Mesendoderm (in vitro differentiated cells): Measurements from ENCODE around the gene ZNF621.

Source experiments
- DNase-seq: peaks from one replicate; pipeline ENCODE4 v3.0.0; 2013
- H2AK5ac ChIP-seq: 2 replicates; pipeline ENCODE4 v1.6.1; 2013; ENCODE audit warnings: low read length, inconsistent platforms
- H2BK120ac ChIP-seq: 2 replicates; pipeline ENCODE4 v1.6.1; 2013; ENCODE audit warnings: low read depth, mild to moderate bottlenecking, low read length, moderate library complexity, mixed read lengths
- H2BK15ac ChIP-seq: replicated peaks from 2 replicates; pipeline ENCODE4 v1.6.1; 2013; ENCODE audit warnings: low read depth, mild to moderate bottlenecking, moderate library complexity
- H2BK5ac ChIP-seq: 2 replicates; pipeline ENCODE4 v1.6.1; 2013; ENCODE audit warnings: low read length, inconsistent platforms
- H3K18ac ChIP-seq: 2 replicates; pipeline ENCODE4 v1.6.1; 2013; ENCODE audit warnings: mild to moderate bottlenecking, low read length, mixed read lengths
- H3K23ac ChIP-seq: one replicate; pipeline ENCODE4 v1.6.1; 2013; ENCODE audit warnings: low read length
- H3K27ac ChIP-seq: 2 replicates; pipeline ENCODE4 v1.5.1; 2013; ENCODE audit warnings: low read depth, mild to moderate bottlenecking, inconsistent platforms, low read length, moderate library complexity
- H3K27me3 ChIP-seq: 2 replicates; pipeline ENCODE4 v1.6.1; 2013; ENCODE audit warnings: low read length, control low read depth, mild to moderate bottlenecking, inconsistent platforms; ENCODE audit not compliant: insufficient read depth, poor library complexity
- H3K36me3 ChIP-seq: 2 replicates; pipeline ENCODE4 v1.6.1; 2013; ENCODE audit warnings: low read length, inconsistent platforms; ENCODE audit not compliant: control insufficient read depth, insufficient read depth
- H3K4ac ChIP-seq: one replicate; pipeline ENCODE4 v1.6.1; 2013; ENCODE audit warnings: low read depth, mild to moderate bottlenecking, low read length, moderate library complexity
- H3K4me1 ChIP-seq: 2 replicates; pipeline ENCODE4 v1.6.1; 2013; ENCODE audit warnings: low read depth, low read length, inconsistent platforms; ENCODE audit not compliant: control insufficient read depth
- H3K4me2 ChIP-seq: 2 replicates; pipeline ENCODE4 v1.6.1; 2013; ENCODE audit warnings: low read length
- H3K4me3 ChIP-seq: 2 replicates; pipeline ENCODE4 v1.5.1; 2013; ENCODE audit warnings: mild to moderate bottlenecking, low read length
- H3K56ac ChIP-seq: one replicate; pipeline ENCODE4 v1.6.1; 2013; ENCODE audit warnings: low read length
- H3K79me1 ChIP-seq: 2 replicates; pipeline ENCODE4 v1.6.1; 2013; ENCODE audit warnings: low read length, inconsistent platforms
- H3K79me2 ChIP-seq: 2 replicates; pipeline ENCODE4 v1.6.1; 2013; ENCODE audit warnings: mild to moderate bottlenecking, low read length; ENCODE audit not compliant: control insufficient read depth, insufficient read depth
- H3K9ac ChIP-seq: 2 replicates; pipeline ENCODE4 v1.6.1; 2013; ENCODE audit warnings: low read length, inconsistent platforms
- H4K5ac ChIP-seq: one replicate; pipeline ENCODE4 v1.6.1; 2013; ENCODE audit warnings: low read length
- H4K8ac ChIP-seq: one replicate; pipeline ENCODE4 v1.6.1; 2013; ENCODE audit warnings: low read depth, mild to moderate bottlenecking, control low read depth, low read length, moderate library complexity
- WGBS: extraction: QIAGEN DNeasy Blood & Tissue Kit; methylation state at CpG from one replicate; pipeline ENCODE4 v1.1.7; 2013; ENCODE audit warnings: low lambda C conversion rate, missing lambda C conversion rate; ENCODE audit not compliant: insufficient coverage; ENCODE audit errors: extremely low coverage; 5-methylcytosine and 5-hydroxymethylcytosine counted together

The ZNF621 gene

GRCh38 chr3:40582401-40583027, 57.8 kb downstream of the ZNF621 start:
- WGBS: no CpG with 5 or more reads among the region's 2 CpGs
- Histone ChIP-seq H3K4ac (no peak overlapping the region), H3K27me3 (no peaks in the 10 kb centered on the region), H3K27ac (no peak overlapping the region), H3K4me3 (no peak overlapping the region), H3K4me2 (no peak overlapping the region), H2BK15ac (no peak overlapping the region), H4K5ac (no peak overlapping the region), H3K79me1 (no peaks in the 10 kb centered on the region), H2BK5ac (no peak overlapping the region), H3K79me2 (no peaks in the 10 kb centered on the region), H3K23ac (no peak overlapping the region), H2BK120ac (no peak overlapping the region), H3K56ac (peak overlapping the region; percentile 10), H3K18ac (no peak overlapping the region), H2AK5ac (no peak overlapping the region), H3K4me1 (no peaks in the 10 kb centered on the region), H3K36me3 (no peaks in the 10 kb centered on the region), H4K8ac (no peak overlapping the region), H3K9ac (no peak overlapping the region)
- no peak for DNase-seq

GRCh38 chr3:40583691-40584090, 58.9 kb downstream of the ZNF621 start:
- no peak overlapping the region for H4K5ac ChIP-seq
- DNase-seq: peak; percentile 16
- H3K4ac ChIP-seq: no peak overlapping the region
- no peak overlapping the region for H4K8ac ChIP-seq
- H3K18ac ChIP-seq: no peak overlapping the region
- H3K56ac ChIP-seq: no peak overlapping the region
- no peak overlapping the region for H2AK5ac ChIP-seq
- no peaks in the 10 kb centered on the region for H3K27me3 ChIP-seq
- H2BK5ac ChIP-seq: no peak overlapping the region
- no peaks in the 10 kb centered on the region for H3K36me3 ChIP-seq
- no peak overlapping the region for H3K9ac ChIP-seq
- no peak overlapping the region for H3K4me3 ChIP-seq
- no peak overlapping the region for H2BK15ac ChIP-seq
- no peak overlapping the region for H3K23ac ChIP-seq
- H3K79me2 ChIP-seq: no peaks in the 10 kb centered on the region
- H3K27ac ChIP-seq: no peak overlapping the region
- no peak overlapping the region for H3K4me2 ChIP-seq
- no peak overlapping the region for H2BK120ac ChIP-seq
- no CpG with 5 or more reads among the region's 7 CpGs for WGBS
- H3K79me1 ChIP-seq: no peaks in the 10 kb centered on the region
- no peaks in the 10 kb centered on the region for H3K4me1 ChIP-seq

GRCh38 chr3:40584625-40585189, 59.9 kb downstream of the ZNF621 start:
- H3K27me3 ChIP-seq: no peaks in the 10 kb centered on the region
- H3K4me3 ChIP-seq: no peak overlapping the region
- no peak overlapping the region for H2BK5ac ChIP-seq
- peak; percentile 88 for DNase-seq
- no peak overlapping the region for H4K5ac ChIP-seq
- H2BK120ac ChIP-seq: no peak overlapping the region
- H3K4me1 ChIP-seq: no peaks in the 10 kb centered on the region
- no peak overlapping the region for H3K18ac ChIP-seq
- no peak overlapping the region for H2AK5ac ChIP-seq
- no peaks in the 10 kb centered on the region for H3K79me1 ChIP-seq
- H3K27ac ChIP-seq: no peak overlapping the region
- no peaks in the 10 kb centered on the region for H3K36me3 ChIP-seq
- peak overlapping the region; percentile 47 for H3K9ac ChIP-seq
- H2BK15ac ChIP-seq: no peak overlapping the region
- no peak overlapping the region for H3K4ac ChIP-seq
- H3K56ac ChIP-seq: no peak overlapping the region
- H3K79me2 ChIP-seq: no peaks in the 10 kb centered on the region
- peak overlapping the region; percentile 47 for H3K4me2 ChIP-seq
- no peak overlapping the region for H3K23ac ChIP-seq
- WGBS: no CpG with 5 or more reads among the region's 15 CpGs
- no peak overlapping the region for H4K8ac ChIP-seq

DNA sequence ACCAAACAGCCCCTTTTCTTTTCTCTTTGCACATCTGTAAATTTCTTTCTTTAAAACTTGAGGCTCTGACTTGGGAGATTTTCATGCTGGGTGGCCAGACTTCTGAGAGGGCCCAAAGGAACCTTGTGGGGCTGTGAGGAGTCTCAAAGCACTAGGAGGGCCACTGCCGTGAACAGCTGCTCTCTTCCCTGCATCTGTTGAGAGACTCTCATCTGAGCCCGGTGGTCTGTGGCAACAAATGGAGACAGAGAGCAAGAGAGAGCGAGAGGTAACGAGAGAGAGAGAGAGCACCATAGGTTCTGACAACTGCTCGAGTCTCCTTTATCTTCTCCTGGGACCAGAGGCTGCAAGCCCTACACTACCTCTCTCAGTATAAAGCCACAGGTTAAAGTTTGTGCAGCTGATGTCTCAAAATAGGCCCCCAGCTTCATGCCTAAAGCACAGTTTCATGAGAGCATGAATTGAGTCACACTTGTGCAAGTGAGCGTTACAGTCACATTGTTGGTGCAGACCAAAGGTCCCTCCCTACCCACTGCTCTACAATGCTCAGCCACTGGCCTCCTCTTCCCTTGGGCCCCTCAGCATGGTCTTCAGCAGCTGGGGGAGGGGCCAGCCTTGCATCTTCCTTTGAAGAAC, 60.7 kb downstream of the ZNF621 start:
- WGBS: no CpG with 5 or more reads among the region's 6 CpGs
- H3K27ac ChIP-seq: no peak overlapping the region
- H3K23ac ChIP-seq: no peak overlapping the region
- H3K36me3 ChIP-seq: no peaks in the 10 kb centered on the region
- no peak overlapping the region for H4K5ac ChIP-seq
- H3K4ac ChIP-seq: no peak overlapping the region
- H2BK120ac ChIP-seq: no peak overlapping the region
- H4K8ac ChIP-seq: no peak overlapping the region
- no peak overlapping the region for H3K9ac ChIP-seq
- no peak overlapping the region for H3K4me3 ChIP-seq
- H3K4me2 ChIP-seq: no peak overlapping the region
- H3K18ac ChIP-seq: no peak overlapping the region
- H3K27me3 ChIP-seq: no peaks in the 10 kb centered on the region
- H3K4me1 ChIP-seq: no peaks in the 10 kb centered on the region
- H2AK5ac ChIP-seq: no peak overlapping the region
- H3K79me1 ChIP-seq: no peaks in the 10 kb centered on the region
- H3K79me2 ChIP-seq: no peaks in the 10 kb centered on the region
- DNase-seq: no peak
- H2BK5ac ChIP-seq: no peak overlapping the region
- H3K56ac ChIP-seq: peak overlapping the region; percentile 10
- no peak overlapping the region for H2BK15ac ChIP-seq

DNA sequence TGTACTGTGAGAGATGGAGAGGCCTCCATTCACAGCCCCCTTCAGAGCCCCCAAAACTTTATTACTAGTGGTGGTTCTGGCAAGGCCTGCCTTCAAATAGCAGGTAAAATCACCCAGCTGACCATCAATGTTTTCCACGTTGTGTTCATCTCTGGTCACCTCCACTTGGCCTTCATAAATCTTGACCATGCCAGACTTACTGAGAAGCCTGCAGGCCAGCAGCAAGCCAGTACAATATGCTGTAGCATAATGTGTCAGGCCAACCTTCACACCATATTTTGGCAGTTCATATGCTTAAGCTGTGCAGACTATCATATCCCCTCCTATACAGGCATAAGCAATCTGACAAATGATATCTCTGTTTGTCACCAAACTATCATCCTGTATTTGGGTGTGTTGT, 62.1 kb downstream of the ZNF621 start:
- no peak for DNase-seq
- H3K9ac ChIP-seq: no peak overlapping the region
- H3K18ac ChIP-seq: no peak overlapping the region
- H4K8ac ChIP-seq: no peak overlapping the region
- no peak overlapping the region for H4K5ac ChIP-seq
- no peaks in the 10 kb centered on the region for H3K36me3 ChIP-seq
- no peak overlapping the region for H2BK5ac ChIP-seq
- no peak overlapping the region for H3K4me2 ChIP-seq
- H3K56ac ChIP-seq: no peak overlapping the region
- no peak overlapping the region for H3K4ac ChIP-seq
- no peaks in the 10 kb centered on the region for H3K79me1 ChIP-seq
- H3K27ac ChIP-seq: no peak overlapping the region
- no peak overlapping the region for H2BK15ac ChIP-seq
- H3K4me1 ChIP-seq: no peaks in the 10 kb centered on the region
- no peak overlapping the region for H2BK120ac ChIP-seq
- no peak overlapping the region for H3K4me3 ChIP-seq
- H3K23ac ChIP-seq: no peak overlapping the region
- WGBS: no CpG with 5 or more reads among the region's 1 CpG
- no peaks in the 10 kb centered on the region for H3K79me2 ChIP-seq
- H2AK5ac ChIP-seq: no peak overlapping the region
- H3K27me3 ChIP-seq: no peaks in the 10 kb centered on the region
